Endometrium (tissue), 2 donors: Measurements from ENCODE around the gene PROK2.

Experiments
- FAIRE-seq: peaks from 2 replicates; lab custom pipeline; 2012; peaks lifted over from hg19 to GRCh38; lab: Jason Lieb, UNC
- donor health status: control.
- donor health status: control.

PROK2 gene

GRCh38 chr3:71734881-71735280 is 50.1 kb downstream of the PROK2 start:
- FAIRE-seq, result no peak

DNA sequence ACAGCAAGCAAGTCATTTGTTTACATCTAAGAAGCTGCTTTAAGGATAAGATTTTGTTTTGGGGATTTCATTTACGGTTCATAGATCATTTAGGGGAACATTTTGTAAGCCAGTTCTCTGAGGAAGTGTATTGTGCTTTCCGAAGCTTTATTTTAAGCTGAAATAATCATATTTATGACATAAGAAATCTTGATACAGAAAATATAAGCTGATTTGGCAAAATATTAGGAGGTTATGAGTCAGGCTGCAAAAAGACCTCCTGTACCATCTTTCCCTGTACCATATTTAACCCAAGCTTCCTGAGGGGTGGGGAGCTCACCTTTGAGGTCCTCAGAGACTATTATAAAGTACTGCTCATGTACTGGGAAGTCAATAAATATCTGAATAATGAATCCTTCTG is 51.6 kb downstream of the PROK2 start:
- FAIRE-seq, result no peak

DNA sequence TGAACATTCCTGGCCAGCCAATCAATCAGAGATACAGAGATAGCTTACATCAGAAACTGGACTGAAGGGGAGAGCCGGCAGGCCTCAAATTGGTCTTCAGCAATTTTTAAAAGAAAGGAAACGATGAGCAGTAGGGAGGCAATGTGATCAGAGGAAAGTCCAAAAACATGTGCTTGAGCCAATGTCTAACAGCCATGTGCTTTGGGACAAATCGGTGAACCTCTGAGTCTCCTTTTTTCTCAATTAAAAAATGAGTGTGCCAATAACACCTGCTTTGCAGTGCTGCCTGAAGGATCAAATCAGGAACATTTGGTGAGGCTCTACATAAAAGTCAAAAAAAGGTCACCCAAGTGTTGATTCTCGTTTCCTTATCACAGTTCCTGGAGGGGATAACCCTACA is 52.3 kb downstream of the PROK2 start:
- no peak for FAIRE-seq

DNA sequence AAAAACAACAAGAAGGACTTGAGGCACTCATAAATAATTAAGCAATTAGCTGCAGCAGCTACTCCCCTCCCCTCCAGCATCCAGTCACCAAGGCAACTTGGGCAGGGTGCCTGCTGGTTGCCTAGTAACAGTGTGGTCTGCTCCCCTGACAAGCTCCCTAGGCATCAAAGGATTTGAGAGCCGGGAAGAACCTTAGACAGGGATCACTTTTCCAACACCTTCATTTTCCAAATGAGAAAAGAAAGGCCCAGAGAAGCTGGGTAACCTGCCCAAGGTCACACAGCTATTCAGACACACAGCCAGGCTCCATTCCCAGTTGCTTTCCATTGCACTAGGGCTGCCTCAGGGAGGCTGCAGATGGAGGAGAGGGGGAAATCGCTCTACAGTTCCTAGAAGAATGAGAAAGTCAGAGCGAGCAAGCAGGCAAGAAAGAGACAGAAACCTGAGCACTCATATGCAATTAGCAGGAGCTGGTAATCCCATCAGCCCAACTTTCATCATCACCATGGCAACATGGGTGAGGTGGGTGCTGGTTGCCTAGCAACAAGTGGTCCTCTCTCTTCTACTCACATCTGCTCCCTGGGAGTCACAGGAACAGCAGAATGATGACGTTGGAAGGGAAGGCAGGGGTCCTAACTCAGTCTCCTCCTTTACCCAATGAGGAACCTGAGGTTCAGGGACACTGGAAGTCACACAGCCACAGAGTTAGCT is 56.2 kb downstream of the PROK2 start:
- FAIRE-seq, result no peak

DNA sequence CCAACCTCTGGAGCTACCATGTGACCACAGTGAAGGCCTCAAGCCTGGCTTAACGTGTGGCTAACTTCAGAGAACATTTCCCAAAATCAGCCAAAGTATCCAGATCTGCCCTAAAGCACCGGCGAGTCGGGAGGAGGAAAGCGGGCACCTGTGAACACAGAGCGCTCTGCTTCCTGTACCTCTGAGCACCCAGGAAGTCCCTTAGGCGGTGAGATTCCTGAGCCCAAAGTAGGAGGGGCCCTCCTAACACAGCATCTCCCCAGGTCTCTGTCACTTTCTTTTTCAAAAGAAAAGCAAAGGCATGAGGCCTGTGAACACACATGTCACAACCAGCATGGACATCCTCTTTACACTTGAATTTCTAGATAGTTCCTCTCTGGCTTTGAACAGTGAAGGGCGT is 58.8 kb downstream of the PROK2 start:
- FAIRE-seq, result no peak

DNA sequence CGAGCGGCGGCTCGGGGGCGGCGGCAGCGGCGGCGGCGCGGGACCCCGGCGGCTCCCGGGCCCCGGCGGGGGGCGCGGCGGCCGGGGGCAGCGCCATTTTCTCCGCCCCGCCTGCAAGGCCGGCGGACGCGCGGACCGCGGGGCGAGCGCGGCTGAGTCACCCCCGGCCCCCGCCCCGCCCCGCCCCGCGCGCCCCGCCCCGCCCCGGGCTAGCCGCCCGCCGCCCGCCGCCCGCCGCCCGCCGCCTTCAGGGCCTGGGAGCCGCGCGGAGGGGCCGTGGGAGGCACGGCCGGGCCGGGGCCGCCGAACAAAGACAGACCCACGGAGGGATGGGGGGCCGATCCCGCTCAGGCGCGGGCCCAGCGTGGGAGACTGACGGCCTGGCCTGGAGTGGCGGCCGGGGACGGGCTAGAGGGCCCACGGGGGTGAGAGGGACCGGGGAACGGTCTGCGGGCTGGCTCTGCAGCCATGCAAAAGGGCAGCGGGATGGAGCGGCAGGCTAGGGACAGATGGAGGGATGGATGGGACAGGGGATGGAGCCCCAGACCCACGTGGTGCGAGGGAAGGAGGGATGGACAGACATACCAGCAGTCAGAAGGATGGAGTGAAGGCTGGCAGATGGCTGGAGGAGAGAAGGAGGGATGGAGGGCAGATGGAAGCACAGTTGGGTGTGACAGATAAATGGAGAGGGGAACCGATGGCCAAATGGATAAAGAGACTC is 59.5 kb downstream of the PROK2 start, which contains the start of gene EIF4E3:
TSS of gene EIF4E3 (minus strand) at position 132 of the 721 bp plus-strand sequence. CDS start at position 97, 35 bp downstream.
- FAIRE-seq, result no peak

DNA sequence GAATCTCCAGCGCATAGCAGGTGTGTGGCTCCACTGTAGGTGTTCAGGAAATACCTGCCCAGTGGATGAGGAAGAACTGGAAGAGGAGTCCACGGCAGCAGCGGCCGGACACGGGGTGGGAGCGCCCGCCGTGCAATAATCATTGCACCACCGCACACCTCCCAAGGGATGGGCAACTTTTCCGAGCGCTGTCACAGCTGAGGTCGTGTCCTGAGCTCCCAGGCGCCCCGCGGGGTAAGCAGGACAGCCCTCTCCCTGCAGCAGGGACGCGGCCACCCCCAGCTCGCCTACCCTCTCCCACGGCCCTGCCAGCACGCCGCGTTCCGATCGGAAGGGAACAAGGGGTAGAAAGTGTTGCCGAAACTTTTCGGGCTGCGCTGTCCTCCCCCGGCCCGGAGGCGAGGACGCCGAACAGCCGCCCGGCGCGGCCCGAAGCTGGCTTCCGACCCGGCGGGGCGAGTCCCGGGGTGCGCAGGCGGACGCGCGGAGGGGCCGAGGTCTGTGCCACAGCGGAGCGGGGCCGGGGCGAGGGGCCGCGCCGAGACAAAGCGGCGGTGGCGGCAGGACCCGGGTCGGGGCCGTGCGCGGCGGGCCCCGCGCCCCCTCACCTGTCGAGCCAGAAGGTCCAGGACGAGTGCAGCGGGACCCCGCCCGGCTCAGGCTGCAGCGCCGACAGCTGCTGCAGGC is 60.2 kb downstream of the PROK2 start:
- FAIRE-seq, result no peak

DNA sequence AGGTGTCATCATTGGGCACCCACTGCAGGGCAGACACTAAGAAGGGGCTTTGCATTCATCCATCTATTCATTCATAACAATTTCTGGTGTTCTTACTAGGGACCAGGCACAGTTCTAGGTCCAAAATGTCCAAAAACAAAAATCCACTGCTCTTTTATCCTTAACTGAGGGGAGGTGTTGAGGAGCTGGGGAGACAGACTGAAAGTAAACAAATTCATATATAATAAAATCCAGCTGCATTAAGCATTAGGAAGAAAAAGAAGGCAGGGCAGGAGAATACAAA is 60.8 kb downstream of the PROK2 start:
- FAIRE-seq, result no peak

DNA sequence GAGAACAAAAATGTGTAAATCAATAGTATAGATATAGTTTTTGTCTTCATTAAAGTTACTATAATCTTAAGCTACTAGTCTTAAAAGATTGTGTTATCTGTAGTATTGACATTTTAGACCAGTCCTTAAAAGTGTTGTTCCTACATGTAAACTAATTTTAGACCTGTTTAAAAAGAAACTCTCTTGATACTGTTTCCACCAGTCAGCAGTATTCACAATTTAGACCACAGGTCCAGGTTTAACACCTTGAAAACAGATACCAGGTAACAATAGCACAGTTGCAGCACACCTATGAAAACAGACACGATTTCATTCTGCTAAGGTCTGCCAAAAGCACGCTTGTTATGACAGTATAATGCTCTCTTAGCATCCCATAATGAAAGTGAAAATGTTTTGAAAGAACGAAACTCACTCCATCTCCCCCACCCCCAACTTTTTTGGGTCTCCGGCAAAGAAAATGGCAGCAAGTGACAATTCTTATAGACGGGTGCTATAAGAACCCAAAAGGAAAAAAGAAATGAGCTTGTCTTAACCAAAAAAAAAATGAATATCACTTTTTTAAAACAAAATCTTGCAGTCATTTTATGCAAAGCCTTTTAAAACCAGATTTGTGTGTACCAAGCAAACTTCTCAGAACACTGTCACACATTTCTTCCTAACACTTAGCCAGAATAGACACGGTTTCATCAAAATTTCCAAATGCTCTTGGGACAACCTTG is 61.3 kb downstream of the PROK2 start:
- FAIRE-seq, result no peak

DNA sequence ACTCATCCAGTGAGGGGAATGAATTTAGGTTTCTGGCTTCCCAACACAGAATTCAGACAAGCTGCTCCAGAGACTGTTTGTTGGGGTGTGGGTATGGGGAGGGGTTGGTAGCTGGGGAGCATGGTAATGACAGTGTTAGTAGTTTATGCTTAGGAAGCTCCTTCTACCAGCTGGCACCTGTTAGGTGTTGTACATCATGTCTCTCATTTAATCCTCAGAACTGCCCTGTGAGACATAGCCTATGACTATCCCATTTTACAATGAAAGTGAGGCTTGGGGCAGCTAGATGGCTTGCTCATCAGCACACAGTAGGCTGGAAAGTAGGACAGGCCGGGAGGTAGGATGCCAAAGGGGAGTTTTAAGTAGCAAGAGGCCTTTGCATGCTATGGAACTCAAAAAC is 62.3 kb downstream of the PROK2 start:
- no peak for FAIRE-seq
